ENCODE data around the gene VPREB3.

- no peak for TF ChIP-seq FOXK2 (IDR thresholded peaks at IDR 0.05)
- TF ChIP-seq ZBTB11 (CRISPR knock-in tag; IDR thresholded peaks at IDR 0.05), result no peak
- TF ChIP-seq NKRF (conservative IDR thresholded peaks at IDR 0.05), result no peak
- no peak for TF ChIP-seq CTCF (IDR thresholded peaks at IDR 0.05 in 2 of 3, conservative IDR thresholded peaks at IDR 0.05 in 1 of 3; ENCODE audit: control insufficient read depth in 2 of 3, extremely low read depth in 1 of 3, insufficient read depth in 1 of 3, low read depth in 3 of 3, low read length in 3 of 3)
- TF ChIP-seq ATF2 (IDR thresholded peaks at IDR 0.05; ENCODE audit: low read length), result no peak
- TF ChIP-seq FOXM1 (IDR thresholded peaks at IDR 0.05; ENCODE audit: low read depth, low read length), result no peak
- TF ChIP-seq MYC (IDR thresholded peaks at IDR 0.05; ENCODE audit: insufficient read depth, insufficient read length, insufficient replicate concordance, low read length, severe bottlenecking), result no peak
- no peak for TF ChIP-seq REST (IDR thresholded peaks at IDR 0.05; ENCODE audit: low read depth, low read length)
- no peak for TF ChIP-seq SREBF2 (IDR thresholded peaks at IDR 0.05; ENCODE audit: low read length)
- TF ChIP-seq E2F8 (IDR thresholded peaks at IDR 0.05; ENCODE audit: low read depth, partially characterized antibody), result no peak
- TF ChIP-seq PAX5 (IDR thresholded peaks at IDR 0.05; ENCODE audit: borderline replicate concordance, low read depth, low read length), result no peak
- TF ChIP-seq BRCA1 (IDR thresholded peaks at IDR 0.05; ENCODE audit: low read depth, low read length), result no peak
- no peak for TF ChIP-seq PKNOX1 (IDR thresholded peaks at IDR 0.05)
- TF ChIP-seq USF2 (IDR thresholded peaks at IDR 0.05; ENCODE audit: borderline replicate concordance, low read depth, low read length), result no peak
Measured at GRCh38 chr22:23743303-23743705, 10.9 kb downstream of the VPREB3 start.

Measured in GM12878 (cell line).